HFF-Myc (cell line): ENCODE results near the gene CREBZF.
A peak's percentile ranks its signal among the peaks of the same experiment; 100 is the strongest.

Experiments used
- DNase-seq: peaks from one replicate; pipeline ENCODE4 v3.0.0-alpha.2; 2011; ENCODE audit warnings: low read depth; ENCODE audit errors: extremely low read depth
- H3K4me3 ChIP-seq: replicated peaks from 2 replicates; pipeline ENCODE4 v1.5.1; 2011; ENCODE audit warnings: low read depth, mild to moderate bottlenecking, control low read depth, low read length
- TF ChIP-seq, protein P1 (sequence below): IDR thresholded peaks from 2 replicates; pipeline ENCODE4 v1.5.1; 2012; ENCODE audit warnings: mild to moderate bottlenecking, low read depth, low read length, control low read depth; ENCODE audit errors: missing control alignments

The CREBZF gene

DNA sequence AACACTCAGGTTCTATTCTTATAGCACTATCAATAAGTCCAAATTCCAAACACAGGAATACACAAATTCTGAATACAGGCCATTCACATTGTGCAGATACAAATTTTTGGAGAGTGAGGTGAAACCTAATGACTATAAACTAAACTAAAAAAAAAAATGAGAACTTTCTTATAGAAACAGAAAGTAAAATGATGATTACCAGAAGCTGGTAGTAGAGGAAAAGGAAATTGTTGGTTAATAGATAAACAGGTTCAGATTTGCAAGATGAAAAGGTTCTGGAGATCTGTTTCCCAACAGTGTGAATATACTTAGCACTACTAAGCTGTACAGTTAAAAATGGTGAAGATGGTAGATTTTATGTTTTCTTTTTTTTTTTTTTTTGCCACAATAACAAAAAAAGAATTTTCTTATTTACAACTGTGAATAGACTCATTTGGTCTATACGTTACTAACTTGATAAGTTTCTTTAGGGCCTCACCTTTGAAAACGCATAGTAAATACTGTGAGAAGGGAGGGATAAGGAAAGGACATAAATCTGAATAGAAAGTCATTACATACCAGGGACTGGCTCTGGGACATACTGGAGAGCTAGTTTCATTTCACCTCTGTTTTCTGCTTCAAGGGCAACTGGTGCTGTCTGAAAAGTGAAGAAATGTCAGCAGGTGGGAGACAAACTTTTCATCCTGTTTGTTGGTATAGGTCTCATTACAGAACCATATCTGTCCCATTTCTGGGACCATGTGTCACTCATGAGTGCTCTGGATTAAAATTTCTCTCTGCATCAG is 35.2 kb upstream of the CREBZF start:
- DNase-seq, result no peak
- no peak overlapping the region for H3K4me3 ChIP-seq
- TF ChIP-seq, protein P1, sequence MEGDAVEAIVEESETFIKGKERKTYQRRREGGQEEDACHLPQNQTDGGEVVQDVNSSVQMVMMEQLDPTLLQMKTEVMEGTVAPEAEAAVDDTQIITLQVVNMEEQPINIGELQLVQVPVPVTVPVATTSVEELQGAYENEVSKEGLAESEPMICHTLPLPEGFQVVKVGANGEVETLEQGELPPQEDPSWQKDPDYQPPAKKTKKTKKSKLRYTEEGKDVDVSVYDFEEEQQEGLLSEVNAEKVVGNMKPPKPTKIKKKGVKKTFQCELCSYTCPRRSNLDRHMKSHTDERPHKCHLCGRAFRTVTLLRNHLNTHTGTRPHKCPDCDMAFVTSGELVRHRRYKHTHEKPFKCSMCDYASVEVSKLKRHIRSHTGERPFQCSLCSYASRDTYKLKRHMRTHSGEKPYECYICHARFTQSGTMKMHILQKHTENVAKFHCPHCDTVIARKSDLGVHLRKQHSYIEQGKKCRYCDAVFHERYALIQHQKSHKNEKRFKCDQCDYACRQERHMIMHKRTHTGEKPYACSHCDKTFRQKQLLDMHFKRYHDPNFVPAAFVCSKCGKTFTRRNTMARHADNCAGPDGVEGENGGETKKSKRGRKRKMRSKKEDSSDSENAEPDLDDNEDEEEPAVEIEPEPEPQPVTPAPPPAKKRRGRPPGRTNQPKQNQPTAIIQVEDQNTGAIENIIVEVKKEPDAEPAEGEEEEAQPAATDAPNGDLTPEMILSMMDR, result no peak

DNA sequence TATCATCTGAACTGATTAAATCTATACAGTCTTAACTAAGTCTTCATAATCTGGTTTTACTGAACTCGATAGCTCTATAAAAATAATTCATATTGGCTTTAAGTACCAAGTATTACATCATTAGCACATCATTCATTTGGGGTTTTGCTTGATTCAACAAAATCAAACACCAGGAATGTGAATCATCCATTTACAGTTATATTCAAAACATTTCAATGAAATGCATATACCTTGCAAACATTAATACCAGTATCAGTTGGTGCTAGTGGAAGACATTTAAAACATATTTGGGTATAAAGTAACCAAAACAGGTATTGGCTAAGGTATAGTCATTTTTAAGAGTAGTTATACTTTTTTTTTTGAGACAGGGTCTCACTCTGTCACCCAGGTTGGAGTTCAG is 33.3 kb upstream of the CREBZF start:
- no peak for DNase-seq
- no peak overlapping the region for H3K4me3 ChIP-seq
- TF ChIP-seq, protein P1, result no peak

DNA sequence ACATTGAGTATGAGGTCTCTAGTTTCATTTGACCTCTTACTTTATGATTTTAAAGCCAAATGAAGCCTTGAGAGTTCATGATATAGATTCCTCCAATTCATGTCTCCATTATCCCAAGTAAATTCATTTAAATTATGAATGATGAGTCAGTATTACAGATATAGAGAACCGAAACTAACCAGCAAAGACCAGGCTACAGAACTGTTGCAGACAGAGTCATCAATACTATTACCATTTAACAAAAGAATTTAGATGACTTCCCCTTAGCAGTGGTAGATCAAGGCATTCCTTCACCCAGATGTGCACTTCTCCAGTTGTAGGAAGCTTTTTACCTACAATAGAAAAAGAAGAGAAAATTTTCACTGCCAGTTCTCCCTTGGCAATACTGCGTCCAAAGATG is 32.8 kb upstream of the CREBZF start:
- no peak for DNase-seq
- TF ChIP-seq, protein P1, result no peak
- no peak overlapping the region for H3K4me3 ChIP-seq

DNA sequence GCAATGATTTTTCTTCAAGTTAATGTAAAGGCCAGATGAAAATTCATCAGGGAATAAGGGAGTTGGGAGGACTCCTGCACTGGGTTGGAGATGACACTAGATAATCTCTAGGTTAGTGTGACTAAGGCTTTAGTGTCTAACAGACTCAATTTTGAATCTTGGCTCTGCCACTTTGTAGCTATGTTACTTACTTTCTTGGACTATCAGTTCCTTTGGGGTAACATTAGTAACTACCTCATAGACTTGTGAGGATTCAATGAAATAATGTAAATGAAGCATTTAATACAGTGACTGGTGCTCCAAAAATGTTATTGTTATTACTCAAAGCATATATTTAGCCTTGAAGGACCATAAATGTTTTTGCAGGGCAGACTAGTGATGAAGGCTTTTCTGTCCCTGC is 30.6 kb upstream of the CREBZF start:
- TF ChIP-seq, protein P1, result no peak
- H3K4me3 ChIP-seq, result no peak overlapping the region
- no peak for DNase-seq

DNA sequence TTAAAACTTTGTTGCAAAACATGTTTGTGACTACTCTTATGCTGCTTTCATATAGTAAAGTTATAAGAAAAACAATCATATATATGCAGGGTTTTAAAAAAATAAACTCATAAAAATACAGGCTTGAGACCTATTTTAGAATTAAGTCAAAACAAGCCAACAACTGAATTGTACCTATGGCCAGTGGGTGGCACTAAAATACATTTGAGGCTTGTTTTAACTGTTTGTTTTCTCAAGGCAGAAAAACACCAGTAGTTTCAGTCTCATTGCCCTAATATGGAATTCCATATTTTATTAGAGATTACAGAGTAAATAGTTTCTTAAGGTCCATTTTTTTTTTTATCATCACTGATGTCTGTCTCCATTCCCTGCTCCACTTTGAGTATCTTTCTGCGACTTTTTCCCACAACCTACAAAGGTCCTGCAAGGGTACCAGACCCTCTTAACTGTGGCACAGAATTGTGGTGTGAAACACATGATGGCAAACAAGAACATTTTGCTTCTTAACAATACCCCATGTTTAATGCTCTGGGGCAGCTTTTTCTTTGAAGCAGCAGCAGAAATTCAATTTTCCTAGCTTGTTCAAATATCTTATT is 29.6 kb upstream of the CREBZF start:
- DNase-seq, result peak; percentile 33
- TF ChIP-seq, protein P1, result peak; percentile 33
- no peak overlapping the region for H3K4me3 ChIP-seq

DNA sequence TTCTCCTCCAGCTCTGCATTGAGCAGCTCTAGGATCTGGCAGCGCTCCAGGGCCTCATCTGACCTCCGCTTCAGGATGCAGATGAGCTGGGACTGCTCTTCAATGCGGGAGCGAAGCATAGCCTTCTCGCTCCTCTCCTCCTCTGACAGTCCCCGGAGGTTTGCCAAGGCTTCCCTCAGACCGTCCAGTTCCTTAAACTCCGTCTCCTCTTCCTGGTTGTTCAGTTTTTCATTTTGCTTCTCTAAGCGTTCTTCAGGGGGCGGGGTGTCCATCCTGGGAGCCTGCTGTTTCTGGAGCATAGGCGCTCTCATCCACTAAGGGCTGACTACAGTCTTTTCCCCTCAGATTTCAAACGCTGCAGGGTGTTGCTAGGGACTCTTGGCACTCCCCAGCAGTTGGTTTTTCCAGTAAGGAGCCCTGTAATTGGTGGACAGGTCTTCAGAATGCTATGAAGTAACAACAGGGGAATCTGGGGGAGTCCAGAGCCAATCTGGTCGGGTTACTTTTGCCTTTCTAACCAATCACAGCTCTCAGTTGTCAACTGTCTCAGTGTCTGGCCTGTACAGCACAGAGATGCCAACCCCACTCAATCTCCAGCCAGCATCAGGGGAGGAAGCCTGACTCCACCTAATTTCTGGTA is 21.0 kb upstream of the CREBZF start, which contains the start of gene CCDC89:
Gene CCDC89 (minus strand): TSS at position 376 of the 640 bp plus-strand sequence. CDS start 65 bp downstream, at position 311.
- TF ChIP-seq, protein P1, result no peak
- peak; percentile 74 for DNase-seq
- H3K4me3 ChIP-seq, result peak within 1 kb of the TSS; percentile 27
